Nephron (organoid): ENCODE measurements around the gene DCP1A.

ENCODE experiments used
- H3K27ac Mint-ChIP-seq, 3 experiments: 2 replicates each; pipeline ENCODE4 v1.8.0; 2020; ENCODE audit warnings: mixed read lengths in 3 of 3, mild to moderate bottlenecking in 2 of 3, moderate library complexity in 1 of 3
- H3K27me3 Mint-ChIP-seq: 2 replicates; pipeline ENCODE4 v1.8.0; 2021; ENCODE audit warnings: low read depth, mild to moderate bottlenecking, moderate library complexity, mixed read lengths
- H3K36me3 Mint-ChIP-seq: 2 replicates; pipeline ENCODE4 v1.8.0; 2020; ENCODE audit warnings: low read depth, mixed read lengths
- H3K4me1 Mint-ChIP-seq: 2 replicates; pipeline ENCODE4 v1.8.0; 2020; ENCODE audit warnings: mixed read lengths
- H3K4me3 Mint-ChIP-seq, 3 experiments: 2 replicates each; pipeline ENCODE4 v1.8.0; 2020; ENCODE audit warnings: mild to moderate bottlenecking in 3 of 3, mixed read lengths in 3 of 3, moderate library complexity in 2 of 3
- H3K9me3 Mint-ChIP-seq: 2 replicates; pipeline ENCODE4 v1.8.0; 2020; ENCODE audit warnings: mixed read lengths
- TF ChIP-seq, protein P1 (sequence below), 3 experiments: fragments of 200-600 bp; sonication (generic); IDR thresholded peaks; one replicate each; pipeline ENCODE4 v1.5.0; 2021; ENCODE audit warnings: antibody characterized with exemption in 3 of 3; ENCODE audit not compliant: unreplicated experiment in 3 of 3

The DCP1A gene

DNA sequence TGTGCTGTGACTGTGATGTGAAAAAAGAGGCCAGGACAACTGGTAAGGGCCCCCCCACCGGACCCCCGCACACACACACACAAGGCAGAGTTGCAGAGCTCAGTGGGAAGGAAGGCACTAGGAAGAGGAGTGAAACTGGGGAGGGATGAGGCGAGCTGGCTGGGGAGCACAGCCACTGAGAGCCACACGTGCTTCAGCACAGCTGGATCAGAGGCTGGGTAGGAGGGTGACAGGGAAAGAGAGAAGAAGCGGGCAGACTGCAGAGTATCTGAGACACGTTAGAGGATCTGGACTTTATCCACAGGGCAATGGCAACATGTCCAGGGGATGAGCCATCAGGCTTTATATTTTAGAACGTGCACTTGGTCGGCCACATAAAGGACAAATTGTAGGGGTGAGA is 53.5 kb downstream of the DCP1A start:
- Mint-ChIP-seq H3K9me3 (no peaks in the 10 kb centered on the region), H3K27me3 (no peaks in the 10 kb centered on the region), H3K27ac (no peak overlapping the region), H3K4me3 (no peak overlapping the region), H3K4me1 (no peaks in the 10 kb centered on the region), H3K36me3 (peaks cover 39% of the 10 kb centered on the region)
- TF ChIP-seq, protein P1, sequence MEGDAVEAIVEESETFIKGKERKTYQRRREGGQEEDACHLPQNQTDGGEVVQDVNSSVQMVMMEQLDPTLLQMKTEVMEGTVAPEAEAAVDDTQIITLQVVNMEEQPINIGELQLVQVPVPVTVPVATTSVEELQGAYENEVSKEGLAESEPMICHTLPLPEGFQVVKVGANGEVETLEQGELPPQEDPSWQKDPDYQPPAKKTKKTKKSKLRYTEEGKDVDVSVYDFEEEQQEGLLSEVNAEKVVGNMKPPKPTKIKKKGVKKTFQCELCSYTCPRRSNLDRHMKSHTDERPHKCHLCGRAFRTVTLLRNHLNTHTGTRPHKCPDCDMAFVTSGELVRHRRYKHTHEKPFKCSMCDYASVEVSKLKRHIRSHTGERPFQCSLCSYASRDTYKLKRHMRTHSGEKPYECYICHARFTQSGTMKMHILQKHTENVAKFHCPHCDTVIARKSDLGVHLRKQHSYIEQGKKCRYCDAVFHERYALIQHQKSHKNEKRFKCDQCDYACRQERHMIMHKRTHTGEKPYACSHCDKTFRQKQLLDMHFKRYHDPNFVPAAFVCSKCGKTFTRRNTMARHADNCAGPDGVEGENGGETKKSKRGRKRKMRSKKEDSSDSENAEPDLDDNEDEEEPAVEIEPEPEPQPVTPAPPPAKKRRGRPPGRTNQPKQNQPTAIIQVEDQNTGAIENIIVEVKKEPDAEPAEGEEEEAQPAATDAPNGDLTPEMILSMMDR (IDR thresholded peaks at IDR 0.05; ENCODE audit: unreplicated experiment in 3 of 3) = no peak

DNA sequence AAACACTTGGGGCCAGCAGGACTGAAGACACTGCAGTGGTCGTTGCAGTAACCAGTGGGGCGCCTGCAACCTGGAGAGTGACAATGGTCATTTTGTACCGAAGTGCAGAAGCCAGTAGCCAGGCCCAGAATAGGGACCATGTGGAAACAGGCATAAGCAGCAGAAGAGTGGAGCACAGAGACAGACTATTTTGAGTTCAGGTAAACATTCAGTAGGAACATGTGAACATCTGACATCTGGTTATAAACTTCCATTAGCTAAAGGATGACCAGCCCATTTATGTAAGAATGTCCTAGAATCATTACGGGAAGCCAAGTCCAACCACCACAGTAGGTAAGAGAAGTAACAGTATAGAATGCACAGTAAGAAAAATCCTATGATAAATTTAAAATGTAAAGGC is 59.1 kb downstream of the DCP1A start:
- TF ChIP-seq, protein P1 (IDR thresholded peaks at IDR 0.05; ENCODE audit: unreplicated experiment in 3 of 3) = no peak
- H3K36me3 Mint-ChIP-seq = peaks cover 57% of the 10 kb centered on the region
- H3K4me3 Mint-ChIP-seq = no peak overlapping the region
- H3K27me3 Mint-ChIP-seq = no peaks in the 10 kb centered on the region
- no peak overlapping the region for H3K27ac Mint-ChIP-seq
- H3K9me3 Mint-ChIP-seq = no peaks in the 10 kb centered on the region
- no peaks in the 10 kb centered on the region for H3K4me1 Mint-ChIP-seq

GRCh38 chr3:53287131-53287629 is 60.2 kb downstream of the DCP1A start:
- Mint-ChIP-seq H3K4me3 (no peak overlapping the region), H3K27ac (no peak overlapping the region), H3K9me3 (no peaks in the 10 kb centered on the region), H3K27me3 (no peaks in the 10 kb centered on the region), H3K36me3 (peaks cover 51% of the 10 kb centered on the region), H3K4me1 (no peaks in the 10 kb centered on the region)
- TF ChIP-seq, protein P1 (IDR thresholded peaks at IDR 0.05; ENCODE audit: unreplicated experiment in 3 of 3) = no peak

DNA sequence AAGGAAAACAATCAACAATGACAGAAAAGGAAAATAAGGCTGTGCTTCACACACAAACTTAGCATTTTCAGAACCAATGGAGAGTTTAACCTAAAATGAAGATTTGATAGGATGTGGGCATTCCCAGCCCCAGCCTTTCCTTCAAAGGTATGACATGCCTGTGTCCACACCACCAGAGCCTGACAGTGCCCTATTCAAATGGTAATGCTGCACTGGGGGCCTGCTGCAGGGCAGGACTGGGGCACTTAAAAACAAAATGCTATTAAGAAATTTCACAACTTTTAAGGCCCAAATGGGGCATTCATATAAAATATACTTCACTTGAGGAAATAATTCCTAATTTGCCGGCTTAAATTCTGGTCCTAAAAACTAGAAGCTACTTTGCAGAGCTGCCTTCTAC is 60.6 kb downstream of the DCP1A start:
- no peaks in the 10 kb centered on the region for H3K4me1 Mint-ChIP-seq
- H3K27me3 Mint-ChIP-seq = no peaks in the 10 kb centered on the region
- no peak overlapping the region for H3K27ac Mint-ChIP-seq
- peaks cover 47% of the 10 kb centered on the region for H3K36me3 Mint-ChIP-seq
- H3K4me3 Mint-ChIP-seq = no peak overlapping the region
- no peaks in the 10 kb centered on the region for H3K9me3 Mint-ChIP-seq
- TF ChIP-seq, protein P1 (IDR thresholded peaks at IDR 0.05; ENCODE audit: unreplicated experiment in 3 of 3) = no peak

- Mint-ChIP-seq H3K27me3 (no peaks in the 10 kb centered on the region), H3K36me3 (peaks cover 28% of the 10 kb centered on the region), H3K4me1 (no peaks in the 10 kb centered on the region), H3K4me3 (no peak overlapping the region), H3K27ac (no peak overlapping the region), H3K9me3 (no peaks in the 10 kb centered on the region)
- TF ChIP-seq, protein P1 (IDR thresholded peaks at IDR 0.05; ENCODE audit: unreplicated experiment in 3 of 3) = no peak
Measured at GRCh38 chr3:53282581-53282980, 64.8 kb downstream of the DCP1A start.

DNA sequence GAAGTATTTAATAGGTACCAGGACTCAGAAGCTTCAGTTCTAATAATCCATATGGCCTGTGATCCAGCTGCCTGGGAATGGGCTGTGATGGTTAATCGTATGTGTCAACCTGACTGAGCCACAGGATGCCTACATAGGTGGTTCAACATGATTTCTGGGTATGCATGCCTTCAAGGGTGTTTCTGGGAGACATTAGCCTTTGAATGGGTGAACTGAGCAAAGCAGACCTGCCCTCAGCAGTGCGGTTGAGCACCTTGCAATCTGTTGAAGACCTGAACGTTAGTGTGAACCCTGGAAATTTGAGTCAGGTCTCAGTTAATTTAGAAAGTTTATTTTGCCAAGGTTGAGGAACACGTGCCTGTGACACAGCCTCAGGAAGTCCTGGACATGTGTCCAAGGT is 68.7 kb downstream of the DCP1A start:
- Mint-ChIP-seq H3K4me3 (no peak overlapping the region), H3K27me3 (no peaks in the 10 kb centered on the region), H3K36me3 (peaks cover 6% of the 10 kb centered on the region), H3K4me1 (no peaks in the 10 kb centered on the region), H3K27ac (no peak overlapping the region), H3K9me3 (no peaks in the 10 kb centered on the region)
- TF ChIP-seq, protein P1 (IDR thresholded peaks at IDR 0.05; ENCODE audit: unreplicated experiment in 3 of 3) = no peak
